ENCODE results near the gene ATP11A. TPM values are rescaled to one million over a fixed set of nuclear protein-coding genes. Genes with fewer than 3 reads are reported as not detected.
"Not testable (repeated sequence)": the region's sequence is repeated elsewhere in the genome, so short reads cannot be mapped to it uniquely, and the experiment has no call there.

Gene ATP11A
- total RNA-seq, 1 experiment from 2014 or later, result 4.5 TPM

DNA sequence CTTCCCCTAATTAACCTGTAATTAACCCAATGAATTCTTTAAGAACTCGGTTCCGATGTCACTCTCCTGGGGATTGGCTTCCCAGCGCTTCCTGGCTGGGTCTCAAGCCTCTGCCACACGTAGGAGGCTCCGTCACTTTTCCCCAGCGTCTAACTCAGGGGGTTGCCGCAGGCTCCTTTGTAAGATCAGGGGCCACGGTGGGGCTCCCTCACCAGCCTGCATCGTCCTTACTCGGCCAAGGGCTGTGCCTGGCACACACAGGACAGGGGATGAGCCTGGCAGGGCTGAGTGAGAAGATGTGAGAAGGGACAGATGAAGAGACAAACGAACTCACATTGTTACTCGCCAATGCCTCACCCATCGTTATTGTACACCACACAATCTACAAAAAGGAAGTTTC is 20.9 kb upstream of the ATP11A start:
- no peak for DNase-seq (ENCODE audit: low spot score)
- in situ Hi-C loops (cut with HindIII; ENCODE audit: low sequenced_read_pairs), result no loop called here

DNA sequence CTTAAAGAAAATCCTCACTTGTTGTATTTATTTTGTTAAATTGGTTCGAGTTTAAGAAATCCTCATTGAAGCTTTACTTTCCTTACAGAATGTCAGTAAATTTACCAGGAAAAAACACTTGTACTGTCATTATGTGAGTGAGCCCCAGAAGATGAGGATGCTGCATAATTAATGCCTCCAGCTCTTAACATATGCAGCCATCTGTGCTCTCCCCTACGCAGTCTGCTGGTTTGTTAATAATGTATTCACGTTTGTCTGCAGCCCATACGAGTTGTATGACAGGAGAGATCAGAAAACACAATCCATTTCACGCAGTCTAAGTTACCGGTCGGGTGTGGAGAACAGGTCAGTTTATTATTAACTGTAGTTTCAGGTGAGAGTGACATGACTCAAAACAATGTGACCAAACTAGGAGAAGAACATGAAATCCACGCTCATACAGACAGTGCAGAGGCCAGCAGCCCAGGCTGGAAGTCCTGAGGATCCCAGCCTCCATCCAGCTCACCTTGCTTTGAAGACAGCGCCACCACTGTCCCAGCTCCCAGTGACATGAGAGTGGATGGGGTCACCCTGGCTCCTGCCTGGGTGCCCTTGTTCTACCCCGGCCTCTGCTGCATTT is 19.8 kb upstream of the ATP11A start:
- in situ Hi-C loops (cut with HindIII; ENCODE audit: low sequenced_read_pairs), result no loop called here
- no peak for DNase-seq (ENCODE audit: low spot score)

DNA sequence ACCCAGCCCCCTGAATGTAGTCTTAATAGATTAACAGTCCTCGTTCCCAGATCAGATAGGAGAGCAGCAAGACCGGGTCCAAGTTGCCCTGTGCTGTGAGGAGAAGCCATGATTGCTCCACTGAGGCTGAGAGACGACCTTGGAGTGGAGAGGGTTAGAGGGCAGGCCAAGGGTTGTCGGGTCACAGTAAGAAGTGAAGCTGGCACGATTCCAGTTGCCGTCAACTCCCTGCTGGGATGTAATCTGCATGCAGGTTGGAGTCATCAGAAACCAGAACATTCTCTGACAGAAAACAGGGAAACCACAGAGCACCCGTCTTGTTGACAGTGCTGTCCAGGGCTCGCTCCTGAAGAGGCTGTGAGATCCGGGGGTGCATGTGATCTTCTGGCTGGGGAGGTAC is 19.0 kb upstream of the ATP11A start:
- DNase-seq (ENCODE audit: low spot score), result no peak
- in situ Hi-C loops (cut with HindIII; ENCODE audit: low sequenced_read_pairs), result no loop called here

DNA sequence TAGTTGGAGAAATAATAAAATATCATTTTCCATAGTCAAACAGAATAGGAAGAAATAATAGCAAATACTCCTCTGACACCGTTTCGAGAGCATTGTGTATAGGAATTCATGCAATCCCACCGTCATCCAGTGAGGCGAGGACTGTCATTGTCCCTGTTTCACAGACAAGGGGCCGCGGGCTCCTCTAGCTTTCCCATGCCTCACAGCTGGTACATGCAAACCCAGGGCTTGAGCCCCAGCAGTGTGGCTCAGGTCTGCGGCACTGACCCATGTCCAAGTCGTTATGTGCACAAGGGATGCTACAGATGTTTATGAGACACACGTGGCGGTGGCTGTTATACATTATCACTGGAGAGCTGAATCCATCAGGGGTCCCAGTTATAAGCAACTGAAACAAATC is 18.5 kb upstream of the ATP11A start:
- DNase-seq (ENCODE audit: low spot score), result no peak
- in situ Hi-C loops (cut with HindIII; ENCODE audit: low sequenced_read_pairs), result no loop called here

DNA sequence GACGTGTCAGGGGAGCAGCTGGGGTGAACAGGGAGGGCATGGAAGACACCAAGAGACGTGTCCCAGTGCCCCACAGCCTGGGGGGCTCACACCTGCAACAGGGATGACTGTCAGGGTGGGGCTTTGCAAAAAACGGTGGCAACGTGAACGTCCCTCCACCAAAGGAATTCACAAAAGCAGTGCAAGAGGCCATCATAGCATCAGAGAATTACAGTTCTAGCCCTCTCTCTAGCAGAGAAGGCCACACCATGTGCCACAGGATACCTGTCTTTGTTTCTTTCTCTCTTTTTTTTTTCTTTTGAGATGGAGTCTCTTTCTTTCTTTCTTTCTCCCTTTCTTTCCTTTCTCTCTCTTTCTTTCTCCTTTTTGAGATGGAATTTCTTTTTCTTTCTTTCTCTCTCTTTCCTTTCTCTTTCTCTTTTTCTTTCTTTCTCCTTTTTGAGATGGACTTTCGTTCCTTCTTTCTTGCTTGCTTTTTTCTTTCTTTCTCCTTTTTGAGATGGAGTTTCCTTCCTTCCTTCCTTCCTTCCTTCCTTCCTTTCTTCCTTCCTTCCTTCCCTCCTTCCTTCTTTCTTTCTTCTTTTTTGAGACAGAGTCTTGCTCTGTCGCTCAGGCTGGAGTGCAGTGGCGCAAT is 17.1 kb upstream of the ATP11A start:
- in situ Hi-C loops (cut with HindIII; ENCODE audit: low sequenced_read_pairs), result no loop called here

DNA sequence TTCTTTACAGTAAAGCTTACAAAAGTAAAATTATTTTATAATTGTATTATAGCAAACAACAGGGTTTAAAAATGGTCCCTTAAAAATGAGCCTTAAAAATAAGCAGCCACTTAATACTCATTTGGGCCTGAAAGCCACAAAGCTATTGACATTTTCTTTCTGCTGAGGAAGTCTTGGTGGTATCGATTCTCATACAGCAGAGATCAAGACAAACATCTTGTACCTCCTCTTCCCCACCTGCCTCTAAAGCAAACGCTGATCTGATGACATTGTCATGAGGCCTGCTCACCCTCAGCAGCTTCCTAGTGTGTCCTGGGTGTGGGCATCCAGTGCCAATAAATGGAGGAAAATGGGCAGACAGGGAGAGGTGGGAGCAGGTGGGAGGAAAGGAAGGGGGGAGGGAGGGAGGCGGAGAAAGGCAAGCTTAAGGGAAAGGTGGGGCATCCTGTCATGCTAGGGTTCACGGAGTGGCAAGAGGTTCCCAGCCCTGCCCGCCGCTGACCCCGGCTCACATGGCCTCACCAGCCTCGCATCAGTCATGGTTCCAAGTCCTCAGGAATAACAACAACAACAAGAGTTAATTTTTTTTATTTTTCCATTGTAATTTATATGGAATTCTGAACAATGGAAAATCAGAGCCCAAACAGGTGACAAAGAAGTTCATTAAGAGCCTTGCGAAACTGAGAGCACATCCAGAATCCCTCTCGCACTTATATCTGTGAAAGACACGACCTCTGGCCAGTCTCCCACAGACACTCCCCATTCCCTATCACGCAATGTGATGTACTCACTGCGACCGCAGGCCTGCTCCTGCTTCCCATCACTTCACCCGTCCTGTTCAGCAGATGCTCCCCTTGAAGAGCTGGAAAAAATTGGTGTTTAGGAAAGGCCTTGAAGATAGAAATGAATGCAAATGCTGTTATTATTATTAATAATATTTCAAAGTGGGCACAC is 15.1 kb upstream of the ATP11A start:
- DNase-seq (ENCODE audit: low spot score), result no peak
- in situ Hi-C loops (cut with HindIII; ENCODE audit: low sequenced_read_pairs), result no loop called here

More for the DNA sequence above, 17.1 kb upstream of the ATP11A start:
- DNase-seq (ENCODE audit: low spot score), result no peak

DNA sequence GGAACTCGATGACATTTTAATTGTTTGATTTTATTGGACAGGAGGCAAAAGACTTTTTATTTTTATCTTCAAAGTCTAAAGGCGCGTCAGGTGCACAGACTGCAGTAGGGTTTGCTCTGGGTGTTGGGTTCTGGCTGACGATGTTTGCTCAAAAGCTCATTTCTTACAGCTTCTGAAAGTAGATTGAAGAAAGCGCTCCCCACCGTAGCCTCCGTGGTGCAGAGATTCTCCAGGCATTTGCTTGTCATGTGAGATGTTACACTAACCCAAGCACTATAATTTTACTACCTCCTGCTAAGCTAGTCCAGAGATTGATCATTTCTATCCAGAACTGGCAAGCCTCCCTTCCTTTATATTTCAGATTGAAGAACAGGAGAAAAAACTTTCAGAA is 14.5 kb upstream of the ATP11A start:
- in situ Hi-C loops (cut with HindIII; ENCODE audit: low sequenced_read_pairs), result no loop called here
- DNase-seq (ENCODE audit: low spot score), result no peak

DNA sequence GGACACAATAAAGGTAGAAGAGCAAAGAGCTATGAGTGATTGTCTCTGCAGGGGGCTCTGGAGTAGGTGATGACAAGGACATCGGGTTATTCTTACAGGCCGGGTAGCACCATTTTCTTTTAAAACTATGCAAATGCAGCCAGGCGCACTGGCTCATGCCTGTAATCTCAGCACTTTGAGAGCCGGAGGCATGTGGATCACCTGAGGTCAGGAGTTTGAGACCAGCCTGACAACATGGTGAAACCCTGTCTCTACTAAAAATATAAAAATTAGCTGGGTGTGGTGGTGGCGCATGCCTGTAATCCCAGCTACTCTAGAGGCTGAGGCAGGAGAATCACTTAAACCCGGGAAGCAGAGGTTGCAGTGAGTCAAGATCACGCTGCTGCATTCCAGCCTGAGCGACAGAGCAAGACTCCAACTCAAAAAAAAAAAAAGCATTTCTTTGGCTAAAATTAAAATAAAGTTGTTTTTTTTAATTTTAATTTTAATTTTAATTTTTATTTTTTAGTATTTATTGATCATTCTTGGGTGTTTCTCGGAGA is 12.3 kb upstream of the ATP11A start:
- DNase-seq (ENCODE audit: low spot score); in situ Hi-C loops (cut with HindIII; ENCODE audit: low sequenced_read_pairs): not testable (repeated sequence)

DNA sequence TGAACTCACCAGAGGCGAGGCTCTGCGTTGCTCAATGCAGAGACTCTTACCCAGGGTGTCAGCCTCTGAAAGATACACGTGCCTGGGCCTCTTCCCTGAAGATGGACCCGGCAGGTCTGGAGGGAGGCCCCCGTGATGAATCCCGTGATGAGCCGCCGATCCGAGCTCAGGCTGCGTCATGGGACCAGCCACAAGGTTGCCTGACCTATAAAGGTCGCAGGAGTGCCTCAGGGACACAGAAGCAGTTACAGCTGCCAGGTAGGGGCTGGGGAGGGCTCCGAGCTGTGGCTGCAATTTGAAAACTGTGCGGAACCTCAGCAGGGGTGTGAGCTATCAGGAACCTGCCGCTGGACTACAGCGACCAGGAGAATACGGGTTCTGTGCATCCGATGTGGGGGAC is 10.5 kb upstream of the ATP11A start:
- in situ Hi-C loops (cut with HindIII; ENCODE audit: low sequenced_read_pairs), result no loop called here
- DNase-seq (ENCODE audit: low spot score), result no peak

DNA sequence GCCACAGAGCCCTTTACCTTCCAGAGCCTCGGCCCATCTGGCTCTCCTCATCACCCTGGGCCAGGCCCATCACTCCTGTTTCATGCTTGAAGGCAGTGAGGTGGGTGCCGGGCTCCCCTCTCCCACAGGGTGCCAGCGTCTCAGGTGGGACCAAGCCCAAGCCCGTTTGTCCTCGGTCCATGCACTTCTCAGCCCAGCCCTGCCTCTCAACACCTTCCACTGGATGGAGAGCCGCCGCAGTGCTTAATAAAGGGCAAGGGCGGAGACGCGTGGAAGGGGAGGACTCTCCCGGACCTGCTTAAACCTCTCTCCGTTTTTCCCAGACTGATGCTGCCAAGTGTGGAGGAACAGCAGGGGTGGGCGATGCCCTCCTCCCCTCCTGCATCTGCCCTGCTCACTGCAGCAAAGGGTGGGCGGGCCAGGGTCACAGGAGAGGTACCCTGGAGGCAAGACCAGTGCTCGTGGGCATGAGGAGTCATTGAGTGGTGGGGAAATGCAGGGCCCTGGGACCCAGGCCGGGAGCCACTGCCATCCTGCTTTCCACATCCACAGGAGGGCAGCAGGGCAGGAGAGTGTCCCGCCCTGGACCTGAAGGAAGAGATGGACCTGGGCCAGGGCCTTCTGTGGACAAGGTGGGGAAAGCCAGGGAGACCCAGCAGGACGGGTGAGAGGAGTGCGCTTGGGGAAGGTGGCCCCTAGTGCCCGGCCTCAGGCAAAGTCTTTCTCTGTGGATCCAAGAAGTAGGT is 9.7 kb upstream of the ATP11A start:
- no peak for DNase-seq (ENCODE audit: low spot score)
- in situ Hi-C loops (cut with HindIII; ENCODE audit: low sequenced_read_pairs), result no loop called here

DNA sequence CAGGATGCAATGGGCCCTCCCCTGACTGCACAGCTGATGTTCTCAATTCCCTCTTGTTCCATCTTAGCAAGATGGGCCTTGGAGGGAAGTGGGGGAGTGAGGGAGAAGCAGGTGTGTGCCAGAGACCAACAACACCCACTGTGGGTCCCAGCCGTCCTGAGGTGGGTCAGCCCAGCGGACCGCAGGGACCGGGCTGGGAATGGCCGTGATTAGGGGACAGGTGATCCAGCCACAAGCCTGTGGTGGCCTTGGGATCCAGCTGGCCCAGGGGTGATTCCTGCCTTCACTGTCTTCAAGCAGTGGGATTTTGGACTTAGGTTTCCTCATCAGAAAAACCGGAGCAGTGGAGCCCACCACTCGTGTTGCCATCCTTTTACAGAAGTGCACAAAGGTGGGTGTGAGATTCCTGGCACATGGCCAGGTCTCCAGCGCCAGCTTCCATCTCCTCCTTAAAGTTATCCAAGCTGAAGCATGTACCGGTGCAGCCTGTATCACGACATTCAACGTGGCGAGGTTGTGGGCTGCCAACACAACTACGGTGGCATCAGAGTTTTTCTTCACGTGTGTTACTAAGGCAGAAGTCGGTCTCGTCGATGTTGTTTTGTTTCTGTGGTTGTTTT is 9.0 kb upstream of the ATP11A start:
- in situ Hi-C loops (cut with HindIII; ENCODE audit: low sequenced_read_pairs), result no loop called here

DNA sequence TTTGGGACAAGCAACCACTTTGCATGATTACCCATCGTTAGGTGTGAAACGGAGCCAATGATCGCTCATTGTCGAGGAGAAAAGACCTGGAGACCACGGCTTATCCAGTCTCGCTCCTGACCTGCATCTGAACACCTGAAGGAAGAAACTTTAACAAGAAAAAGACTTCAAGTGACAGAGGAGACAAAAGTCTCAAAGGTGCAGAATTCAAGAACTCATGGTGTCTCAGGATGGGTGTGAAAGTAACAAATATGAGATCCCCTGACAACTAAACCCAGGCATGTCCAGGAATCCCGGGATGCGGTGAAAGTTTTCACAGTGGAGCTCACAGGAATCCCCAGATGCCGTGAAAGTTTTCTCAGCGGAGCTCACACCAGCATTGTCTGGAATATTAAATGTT is 6.3 kb upstream of the ATP11A start:
- no peak for DNase-seq (ENCODE audit: low spot score)
- in situ Hi-C loops (cut with HindIII; ENCODE audit: low sequenced_read_pairs), result no loop called here

More for the DNA sequence above, 9.0 kb upstream of the ATP11A start:
- no peak for DNase-seq (ENCODE audit: low spot score)

DNA sequence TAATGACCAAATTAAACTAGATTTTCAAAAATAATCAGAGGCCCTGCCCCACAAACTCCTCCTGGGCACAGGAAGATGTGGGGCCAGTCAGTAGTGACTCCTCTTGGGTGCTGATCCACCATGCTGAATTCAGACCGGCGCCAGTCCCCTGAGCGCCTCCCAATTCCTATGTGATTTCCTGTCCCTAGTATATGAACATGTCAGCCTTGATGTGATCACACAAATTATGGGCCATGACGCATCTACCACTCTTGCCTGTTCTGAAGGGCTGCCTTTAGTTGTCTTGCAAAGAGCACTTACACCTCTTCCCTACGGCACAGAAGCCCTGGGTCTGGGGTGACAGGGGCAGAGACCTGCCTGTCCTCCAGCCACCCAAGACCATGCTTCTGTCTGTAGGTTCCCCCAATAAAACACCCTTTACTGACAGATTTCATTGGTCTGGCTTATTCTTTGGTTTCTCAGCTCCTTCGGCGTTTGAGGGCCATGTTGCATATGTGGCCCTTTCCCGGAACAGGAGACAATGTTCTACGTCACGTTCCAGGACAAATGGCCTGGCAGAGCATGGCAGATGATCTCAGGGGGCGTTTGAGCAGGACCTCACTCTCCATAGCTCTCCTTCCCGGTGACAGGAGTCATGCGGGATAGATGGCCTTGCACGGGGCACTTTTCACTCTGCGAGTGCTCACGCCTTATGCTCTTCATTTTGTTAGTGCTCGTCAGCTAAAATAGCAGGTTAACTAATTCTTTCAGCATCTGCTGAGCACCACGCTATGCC is 5.6 kb upstream of the ATP11A start:
- in situ Hi-C loops (cut with HindIII; ENCODE audit: low sequenced_read_pairs), result no loop called here

DNA sequence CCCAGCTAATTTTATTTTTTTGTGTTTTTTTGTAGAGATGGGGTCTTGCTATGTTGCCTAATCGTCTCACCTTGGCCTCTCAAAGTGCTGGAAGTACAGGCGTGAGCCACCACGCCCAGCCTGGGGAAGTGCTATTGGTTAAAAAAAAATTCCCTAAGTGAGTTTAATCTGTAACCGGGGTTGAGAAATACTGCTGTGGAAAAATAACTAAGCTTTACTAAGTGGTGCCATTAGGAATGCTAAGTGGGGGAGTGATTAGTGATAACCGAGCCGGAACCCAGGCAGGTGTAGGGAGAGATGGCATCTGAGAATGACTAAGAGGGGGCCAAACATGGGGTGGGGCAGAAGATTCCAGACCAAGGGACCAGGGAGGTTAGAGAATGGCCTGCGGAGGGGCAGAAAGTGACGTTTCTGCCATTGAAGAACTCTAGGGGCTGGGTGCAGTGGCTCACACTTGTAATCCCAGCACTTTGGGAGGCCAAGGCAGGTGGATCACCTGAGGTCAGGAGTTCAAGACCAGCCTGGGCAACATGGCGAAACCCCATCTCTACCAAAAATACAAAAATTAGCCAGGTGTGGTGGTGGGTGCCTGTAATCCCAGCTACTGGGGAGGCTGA is 4.5 kb upstream of the ATP11A start:
- in situ Hi-C loops (cut with HindIII; ENCODE audit: low sequenced_read_pairs); DNase-seq (ENCODE audit: low spot score): not testable (repeated sequence)

More for the DNA sequence above, 5.6 kb upstream of the ATP11A start:
- DNase-seq (ENCODE audit: low spot score), result no peak

DNA sequence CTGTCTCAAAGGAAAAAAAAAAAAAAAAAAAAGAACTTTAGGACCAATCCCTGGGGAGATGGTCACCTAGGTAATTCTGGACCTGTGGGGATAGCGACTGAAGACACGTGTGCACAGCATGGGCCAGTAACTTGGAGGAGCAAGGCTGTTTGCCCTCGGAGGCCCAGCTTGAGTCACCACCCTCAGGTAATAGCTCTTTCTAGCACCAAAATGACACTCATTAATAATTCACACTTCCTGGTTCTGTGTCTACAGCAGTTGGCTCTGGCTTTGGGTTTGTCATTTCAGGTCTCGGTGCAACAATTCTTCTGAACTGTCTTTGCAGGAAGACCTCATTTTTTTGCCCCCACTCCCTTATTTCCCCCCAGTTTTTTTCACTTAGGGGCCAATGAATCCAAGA is 3.9 kb upstream of the ATP11A start:
- DNase-seq (ENCODE audit: low spot score), result no peak
- in situ Hi-C loops (cut with HindIII; ENCODE audit: low sequenced_read_pairs), result no loop called here

DNA sequence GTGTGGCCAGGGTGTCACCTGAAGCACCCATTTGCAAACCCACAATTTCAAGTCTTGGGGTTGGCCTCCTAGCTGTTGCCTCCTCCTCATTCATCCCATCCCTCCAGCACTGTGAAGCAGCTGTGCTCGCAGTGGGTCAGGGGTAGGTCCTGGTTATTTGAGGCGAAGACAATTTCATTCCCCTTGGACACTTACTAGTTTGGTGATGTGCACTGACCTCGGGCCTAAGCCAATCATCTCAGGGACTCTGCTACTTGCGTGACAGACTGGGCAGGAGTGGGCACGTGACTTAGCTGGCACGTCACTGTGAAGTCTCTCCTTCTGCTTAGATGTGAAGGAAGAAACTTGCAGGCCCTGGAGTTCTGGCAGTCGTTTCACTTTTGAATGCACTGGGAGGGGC is 3.5 kb upstream of the ATP11A start:
- in situ Hi-C loops (cut with HindIII; ENCODE audit: low sequenced_read_pairs), result no loop called here
- DNase-seq (ENCODE audit: low spot score), result no peak

DNA sequence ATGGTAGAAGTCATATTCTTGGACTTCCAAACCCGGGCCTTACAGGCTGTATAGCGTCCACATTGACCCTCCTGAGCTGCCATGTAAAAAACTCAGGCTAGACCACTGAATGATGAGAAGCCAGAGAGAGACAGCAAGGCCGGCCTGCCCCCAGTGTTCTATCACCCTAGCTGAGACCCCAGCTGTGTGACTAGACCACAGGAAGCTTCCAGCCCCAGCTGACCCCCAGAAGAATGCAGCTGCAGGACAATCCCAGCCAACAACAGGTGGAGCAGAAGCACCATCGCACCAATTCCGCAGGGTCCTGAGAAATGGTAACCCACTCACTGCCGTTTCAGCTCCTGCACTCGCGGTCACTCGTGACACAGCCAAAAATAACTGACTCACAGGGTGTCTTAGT is 2.9 kb upstream of the ATP11A start:
- in situ Hi-C loops (cut with HindIII; ENCODE audit: low sequenced_read_pairs), result no loop called here
- no peak for DNase-seq (ENCODE audit: low spot score)

Data from G401 (cell line).